T47D (cell line): Measurements from ENCODE around the gene FAM89A.

Source experiments
- DNase-seq, 2 experiments: peaks; one replicate each; pipeline versions ENCODE4 v3.0.0 to v3.0.0-alpha.2; 2011 to 2012; ENCODE audit warnings: low read depth in 1 of 2, low spot score in 1 of 2
- JUND ChIP-seq: IDR thresholded peaks from 2 replicates; pipeline ENCODE4 v1.6.1; 2012; ENCODE audit warnings: low read depth
- in situ Hi-C: cut with HindIII; loops from 2 replicates; pipeline ENCODE4 v1.10.0; 2016; ENCODE audit warnings: low sequenced_read_pairs, low pct_unique_long_range_greater_than_20kb

The FAM89A gene

GRCh38 chr1:230976360-230976759, 63.7 kb downstream of the FAM89A start:
- no peak for TF ChIP-seq JUND
- in situ Hi-C loops: no loop called here
- DNase-seq: no peak

GRCh38 chr1:230975636-230976035, 64.4 kb downstream of the FAM89A start:
- no peak for TF ChIP-seq JUND
- DNase-seq: no peak
- in situ Hi-C loops: no loop called here

GRCh38 chr1:230972855-230973271, 67.2 kb downstream of the FAM89A start:
- in situ Hi-C loops: no loop called here
- DNase-seq: no peak

DNA sequence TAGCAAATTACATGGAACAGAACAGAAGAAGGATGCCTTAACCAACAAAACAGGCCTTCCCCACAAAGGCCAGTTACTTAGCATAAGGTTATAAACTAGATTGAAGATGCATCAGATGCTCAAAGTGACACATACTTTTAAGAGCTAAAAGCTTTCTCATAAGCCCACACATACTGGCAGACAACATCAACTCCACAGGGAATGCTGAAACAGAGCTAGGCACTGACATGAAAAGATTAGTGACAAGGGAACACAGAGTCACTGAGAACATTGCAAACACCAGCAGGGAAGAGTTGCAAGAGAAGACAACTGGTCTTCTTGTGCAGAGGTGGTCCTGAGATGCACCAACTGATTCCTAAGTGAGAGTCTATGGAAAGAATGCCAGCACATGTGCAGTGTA, 68.3 kb downstream of the FAM89A start:
- in situ Hi-C loops: no loop called here
- DNase-seq: no peak
- TF ChIP-seq JUND: no peak

More at GRCh38 chr1:230972855-230973271, 67.2 kb downstream of the FAM89A start:
- no peak for TF ChIP-seq JUND

- TF ChIP-seq JUND: no peak
- in situ Hi-C loops: no loop called here
- DNase-seq: no peak
Observed at GRCh38 chr1:230970432-230970831, 69.6 kb downstream of the FAM89A start.
